HG03571 (cell line): ENCODE results near the gene OSTF1.

Experiments
- ATAC-seq: cut with Tn5 transposase; IDR thresholded peaks from one replicate; pipeline ENCODE4 v1.9.1; 2021; ENCODE audit not compliant: unreplicated experiment

The OSTF1 gene

DNA sequence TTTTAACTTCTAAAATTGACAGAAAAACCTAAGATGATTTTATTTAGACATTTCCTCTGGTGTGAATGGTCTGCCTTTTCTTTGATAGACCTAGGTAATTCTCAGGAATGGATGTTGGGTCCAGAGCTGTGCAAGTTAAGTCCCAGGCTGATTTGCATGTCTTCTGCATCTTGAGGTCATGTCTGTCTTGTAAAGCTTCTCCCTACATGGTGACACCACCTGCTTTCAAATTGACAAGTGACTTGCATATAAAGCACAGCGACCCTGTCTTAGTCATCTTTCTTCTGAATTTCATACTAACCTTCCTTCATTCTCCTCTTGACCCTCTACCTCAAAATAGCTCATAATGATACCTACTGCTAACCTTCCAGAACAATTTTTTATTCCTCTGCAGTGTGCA, 29.2 kb downstream of the OSTF1 start:
- ATAC-seq = no peak

DNA sequence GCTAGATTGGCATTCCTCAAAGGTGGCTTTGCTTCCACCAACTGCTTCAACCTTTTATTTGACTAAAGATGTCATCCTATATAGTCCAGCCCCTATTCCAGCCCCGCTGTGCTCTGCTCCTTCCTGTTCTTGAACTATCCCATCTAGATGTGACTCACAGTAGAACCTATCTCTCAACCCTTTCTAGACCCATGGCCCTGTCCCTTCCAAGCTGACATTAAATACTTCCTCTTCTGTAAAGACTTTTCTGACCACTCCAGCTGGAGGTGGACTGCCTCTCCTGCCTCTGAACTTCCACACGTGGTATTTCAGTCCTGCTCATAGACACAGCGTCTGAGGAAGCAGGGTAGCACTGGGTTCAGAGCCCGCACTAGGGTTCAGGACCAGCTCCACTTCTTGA, 32.4 kb downstream of the OSTF1 start:
- ATAC-seq = no peak

DNA sequence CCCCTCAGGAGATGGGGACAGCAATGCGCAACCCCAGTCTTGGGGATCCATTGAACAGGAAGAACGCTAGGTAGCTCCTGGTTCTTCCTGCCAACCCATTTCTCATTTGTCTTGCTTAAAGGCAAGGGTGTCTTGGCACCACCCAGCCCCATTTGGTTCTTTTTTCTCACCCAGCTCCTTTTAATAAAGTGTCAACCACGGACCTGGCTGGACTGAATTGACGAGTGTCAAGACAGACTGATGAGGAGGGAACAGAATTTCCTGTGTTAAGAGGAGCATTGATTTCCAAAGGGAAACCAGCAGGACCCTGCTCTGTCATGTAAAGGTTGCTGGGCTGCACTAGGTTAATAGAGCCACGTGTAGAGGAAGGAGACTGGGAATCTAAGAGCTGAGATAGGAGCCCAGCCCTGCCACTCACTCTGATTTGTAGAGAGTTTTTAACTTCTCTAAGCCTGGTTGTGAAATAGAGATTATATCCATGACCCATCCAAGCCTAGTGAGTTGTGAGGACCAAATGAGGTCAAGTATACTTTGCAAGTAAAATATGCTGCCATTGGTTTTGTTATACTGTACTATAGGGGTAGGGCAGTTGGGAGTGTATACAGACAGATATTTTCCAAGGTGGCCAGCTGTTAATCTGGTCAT, 33.7 kb downstream of the OSTF1 start:
- ATAC-seq = no peak

DNA sequence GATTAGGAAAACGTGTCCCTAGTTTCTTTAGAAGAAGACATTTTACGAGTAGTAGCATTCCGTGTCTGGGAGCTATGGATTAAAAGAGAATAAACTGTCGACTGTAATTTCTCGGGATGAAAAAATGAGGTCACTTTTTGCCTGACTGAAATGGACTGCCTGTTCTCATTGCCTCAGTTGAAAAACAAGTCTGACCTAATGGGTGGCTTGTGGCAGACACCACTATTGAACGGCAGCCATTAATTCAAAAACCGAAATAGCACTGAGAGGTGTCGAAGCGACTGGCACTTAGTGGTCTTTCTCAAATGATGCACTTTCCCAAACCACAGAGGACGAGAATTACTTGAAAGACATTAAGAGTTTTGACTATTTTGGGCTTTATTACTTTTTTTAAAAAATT, 35.4 kb downstream of the OSTF1 start:
- no peak for ATAC-seq

DNA sequence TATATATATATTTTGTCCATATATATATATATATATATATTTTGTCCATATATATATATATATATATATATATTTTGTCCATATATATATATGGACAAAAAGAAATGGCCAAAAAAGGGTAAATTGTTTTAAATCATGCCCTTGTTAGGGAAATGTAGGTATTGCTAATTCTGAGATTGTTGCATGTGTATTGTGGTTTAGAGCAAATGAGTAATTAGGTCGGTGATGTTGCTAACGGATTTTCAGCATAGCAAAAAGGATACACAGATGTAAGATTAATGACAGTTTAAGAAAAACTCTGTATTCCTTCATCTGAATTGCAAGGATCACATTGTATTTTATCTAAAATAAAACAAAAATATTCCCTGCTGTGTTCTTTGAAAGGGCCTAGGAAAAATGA, 40.2 kb downstream of the OSTF1 start:
- no peak for ATAC-seq

DNA sequence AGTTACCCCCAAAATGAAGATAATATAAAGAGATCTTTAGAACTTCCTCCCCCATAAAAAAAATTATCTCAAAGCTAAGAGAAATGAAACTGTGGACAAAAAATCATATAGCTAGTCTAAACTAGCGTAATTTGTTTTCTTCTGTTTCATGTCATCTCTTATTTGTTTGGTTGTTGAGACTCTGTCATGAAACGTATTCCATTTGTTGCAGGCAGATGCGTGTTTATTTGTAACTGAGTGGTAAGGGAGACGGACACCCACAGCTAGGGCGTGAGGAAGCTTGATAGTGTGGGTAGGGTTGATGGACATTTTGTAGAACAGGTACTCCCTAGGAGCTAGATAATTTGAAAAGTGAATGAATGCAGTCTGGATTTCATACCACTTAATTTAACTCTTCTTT, 41.9 kb downstream of the OSTF1 start:
- ATAC-seq = no peak

DNA sequence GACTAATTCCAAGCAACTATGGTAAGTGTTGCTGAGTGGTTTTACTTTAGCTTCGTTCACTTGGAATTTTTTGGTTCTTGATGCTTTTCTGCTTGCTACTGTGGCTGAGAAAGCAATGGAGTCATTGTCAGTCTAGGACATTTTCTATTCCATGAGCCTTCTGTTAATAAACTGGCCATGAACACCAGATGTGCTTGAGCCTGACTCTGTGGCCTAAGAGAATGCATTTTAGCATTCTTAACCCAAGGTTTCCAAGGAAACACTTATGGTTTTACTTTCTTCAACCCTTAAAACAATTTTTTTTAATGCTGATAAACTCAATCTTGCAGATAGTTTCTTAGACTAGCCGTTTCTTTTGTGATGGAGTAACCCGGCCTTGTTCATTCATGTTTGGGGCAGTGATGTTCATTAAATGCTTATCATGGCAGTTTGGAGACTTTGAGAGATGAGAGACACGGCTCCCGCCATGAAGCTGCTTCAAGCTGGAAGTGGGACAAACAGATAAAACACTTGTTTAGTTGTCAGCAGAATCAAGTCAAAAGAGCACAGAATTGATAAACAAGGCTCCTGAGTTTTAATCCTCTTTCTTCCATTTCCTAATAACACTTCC, 42.4 kb downstream of the OSTF1 start:
- no peak for ATAC-seq

DNA sequence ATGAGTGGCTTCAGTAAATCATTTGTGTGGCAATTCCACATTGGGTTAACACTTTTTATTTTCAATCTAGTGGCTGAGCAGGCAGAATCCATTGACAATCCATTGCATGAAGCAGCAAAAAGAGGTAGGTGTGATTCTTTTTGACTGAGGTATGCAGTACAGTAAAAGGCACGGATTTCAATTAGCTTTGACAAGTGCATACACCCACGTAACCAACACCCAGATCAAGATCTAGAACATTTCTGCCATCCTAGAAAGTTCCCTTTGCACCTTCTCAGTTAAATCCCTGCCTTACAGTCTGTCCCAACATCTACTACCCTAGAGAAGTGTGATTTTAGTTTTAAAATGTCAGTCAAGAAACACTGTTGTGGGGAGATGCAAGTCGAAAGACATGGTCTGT, 43.4 kb downstream of the OSTF1 start:
- ATAC-seq = no peak

DNA sequence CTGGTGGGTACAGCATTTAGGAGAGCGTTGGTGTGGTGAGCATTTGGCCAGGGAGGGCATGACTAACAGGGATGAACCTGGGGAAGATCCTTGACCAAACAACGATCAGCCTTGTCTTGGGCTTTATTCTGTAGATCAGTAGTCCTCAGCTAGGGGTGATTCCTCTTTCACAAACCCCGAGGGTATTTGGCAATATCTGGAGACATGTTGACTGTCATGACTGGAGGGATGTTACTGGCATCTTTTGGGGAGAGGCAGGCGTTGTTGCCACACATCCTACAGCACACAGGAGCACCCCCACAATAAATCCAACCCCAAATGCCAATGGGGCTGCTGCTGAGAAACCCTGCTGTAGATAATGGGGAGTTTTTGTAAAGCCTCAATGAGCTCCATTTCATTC, 43.9 kb downstream of the OSTF1 start:
- no peak for ATAC-seq

DNA sequence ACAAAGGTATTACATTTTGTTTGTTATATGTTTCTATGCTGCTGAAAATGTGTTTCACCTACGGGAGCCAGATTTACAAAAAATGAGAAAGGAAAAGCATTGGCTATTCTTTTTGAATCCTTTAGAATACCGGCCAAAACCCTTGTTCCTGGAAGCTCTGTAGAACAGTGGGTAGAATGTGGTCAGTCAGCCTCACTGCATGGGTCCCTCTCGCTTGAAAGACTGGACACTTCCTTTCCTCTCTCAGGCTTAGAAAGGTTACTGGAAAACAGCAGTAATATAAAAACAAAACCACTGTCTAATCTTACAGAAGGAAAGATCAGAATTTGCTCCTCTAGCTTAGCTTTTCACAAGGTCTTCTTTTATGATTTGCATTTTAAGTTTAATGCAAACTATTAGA, 45.1 kb downstream of the OSTF1 start:
- no peak for ATAC-seq

DNA sequence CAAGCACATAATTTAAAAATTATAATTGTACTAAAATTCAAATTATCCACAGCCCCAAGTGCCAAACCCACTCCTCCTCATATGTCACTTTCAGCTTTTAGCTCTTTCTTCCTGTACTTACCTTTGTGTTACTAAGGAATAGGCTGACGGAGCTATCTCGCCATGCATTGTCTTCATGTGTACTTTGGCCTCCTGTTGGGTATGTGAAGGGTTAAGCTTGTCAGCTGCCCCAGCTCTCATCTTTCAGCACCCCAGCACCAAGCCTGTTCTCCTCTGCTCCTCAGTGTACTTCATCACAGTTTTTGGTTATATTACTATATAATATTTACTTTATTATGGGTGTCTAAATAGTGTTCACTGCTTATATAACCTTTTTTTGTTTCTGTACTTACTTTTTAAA, 46.2 kb downstream of the OSTF1 start:
- ATAC-seq = no peak

DNA sequence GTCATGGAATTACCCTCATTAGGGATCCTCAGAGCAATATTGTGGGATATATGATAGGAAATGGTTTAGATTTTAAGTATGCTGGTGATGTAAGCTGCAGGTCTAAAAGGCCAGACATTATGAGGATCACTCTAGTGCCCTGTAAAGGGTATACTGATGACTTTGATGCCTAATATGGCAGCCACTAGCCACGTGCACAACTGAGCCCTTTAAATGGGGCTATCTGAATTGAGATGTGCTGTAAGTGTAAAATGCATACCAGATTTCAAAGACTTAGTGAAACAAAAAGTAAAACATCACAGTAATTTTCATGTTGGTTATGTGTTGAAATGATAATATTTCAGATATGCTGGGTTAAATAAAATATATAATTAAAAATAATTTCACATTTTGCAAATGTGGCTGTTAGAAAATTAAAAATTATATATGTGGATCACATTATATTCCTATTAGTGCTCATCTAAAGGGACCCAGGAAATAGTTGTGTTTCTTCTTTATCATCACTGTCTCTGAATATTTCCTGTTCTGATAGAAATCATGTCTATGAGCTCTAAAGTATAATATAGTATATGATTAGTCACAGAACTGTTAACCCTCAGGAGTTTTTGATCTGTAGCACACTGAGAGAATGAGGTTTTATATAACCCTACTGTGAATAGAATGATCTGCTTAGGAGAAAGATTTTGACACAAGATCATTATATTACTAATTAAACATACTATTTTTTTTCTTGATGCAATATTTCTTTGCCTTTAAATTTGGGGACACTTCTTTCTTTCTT, 50.1 kb downstream of the OSTF1 start:
- ATAC-seq = no peak

DNA sequence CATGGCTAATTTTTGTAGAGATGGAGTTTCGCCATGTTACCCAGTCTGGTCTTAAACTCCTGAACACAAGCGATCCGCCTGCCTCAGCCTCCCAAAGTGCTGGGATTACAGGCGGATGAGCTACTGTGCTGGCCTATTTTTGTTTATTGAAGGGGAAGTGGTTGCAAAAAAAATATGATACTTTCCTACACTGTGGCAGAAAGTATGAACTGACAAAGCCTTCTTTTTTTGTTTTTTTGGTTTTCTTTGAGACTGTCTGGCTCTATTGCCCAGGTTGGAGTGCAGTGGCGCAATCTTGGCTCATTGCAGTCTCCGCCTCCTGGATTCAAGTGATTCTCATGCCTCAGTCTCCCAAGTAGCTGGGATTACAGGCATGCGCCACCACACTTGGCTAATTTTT, 50.9 kb downstream of the OSTF1 start:
- ATAC-seq = no peak

DNA sequence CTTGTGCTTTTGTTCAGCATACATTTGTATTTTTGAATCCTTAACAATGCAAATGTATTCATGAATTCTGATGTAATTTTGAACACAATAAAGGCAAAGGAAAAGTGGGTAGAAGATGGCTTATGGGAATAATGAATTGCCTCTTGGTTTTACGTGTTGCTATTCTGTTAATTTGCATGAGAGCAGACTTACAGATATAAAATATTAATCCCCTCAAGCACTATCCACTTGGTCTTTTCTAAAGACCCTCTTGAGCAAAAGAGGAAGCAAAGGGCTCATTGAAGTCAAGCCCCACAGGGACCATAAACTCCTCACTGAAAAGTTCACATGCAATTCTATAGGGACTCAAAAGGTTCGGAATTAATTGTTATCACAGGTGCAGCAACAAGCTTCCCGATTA, 51.9 kb downstream of the OSTF1 start:
- no peak for ATAC-seq

DNA sequence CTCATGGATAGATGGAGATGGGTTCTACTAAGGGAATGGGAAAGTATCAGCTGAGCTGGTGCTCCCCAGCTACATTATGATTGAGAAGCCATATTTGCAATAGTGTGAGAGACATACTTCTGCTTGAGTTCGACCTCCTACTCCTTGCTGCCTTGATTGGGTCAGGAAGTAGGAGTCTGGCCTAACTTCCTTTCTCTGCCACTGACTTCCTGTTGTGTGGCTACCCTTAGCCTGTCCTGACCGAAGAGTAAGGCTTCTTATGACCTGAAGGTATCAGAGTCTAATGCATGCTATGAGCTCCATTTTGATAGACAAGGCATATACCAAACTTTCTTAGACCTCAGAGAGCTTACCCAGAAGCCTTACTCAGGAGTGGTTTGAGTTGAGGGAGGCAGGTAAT, 53.9 kb downstream of the OSTF1 start:
- peak; percentile 62 for ATAC-seq

DNA sequence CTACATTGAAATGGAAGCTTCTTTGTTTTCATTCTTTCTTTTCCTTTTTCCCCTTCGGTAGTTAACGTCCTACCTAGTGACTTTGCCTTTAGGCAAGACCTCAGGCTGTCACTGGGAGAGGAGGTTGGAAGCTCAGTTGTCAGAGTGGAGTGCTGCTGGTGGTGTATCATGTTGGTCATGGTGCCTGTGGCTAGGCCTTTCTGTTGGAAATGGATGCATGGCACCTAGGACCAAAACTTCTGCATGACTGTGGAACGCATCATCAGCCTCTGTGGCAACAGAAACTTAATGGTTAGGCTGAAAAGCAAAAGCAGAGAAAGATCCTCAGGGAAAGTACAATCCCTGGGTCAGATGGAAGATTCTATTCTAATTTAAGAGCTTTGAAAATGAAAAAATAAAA, 57.9 kb downstream of the OSTF1 start:
- ATAC-seq = no peak

DNA sequence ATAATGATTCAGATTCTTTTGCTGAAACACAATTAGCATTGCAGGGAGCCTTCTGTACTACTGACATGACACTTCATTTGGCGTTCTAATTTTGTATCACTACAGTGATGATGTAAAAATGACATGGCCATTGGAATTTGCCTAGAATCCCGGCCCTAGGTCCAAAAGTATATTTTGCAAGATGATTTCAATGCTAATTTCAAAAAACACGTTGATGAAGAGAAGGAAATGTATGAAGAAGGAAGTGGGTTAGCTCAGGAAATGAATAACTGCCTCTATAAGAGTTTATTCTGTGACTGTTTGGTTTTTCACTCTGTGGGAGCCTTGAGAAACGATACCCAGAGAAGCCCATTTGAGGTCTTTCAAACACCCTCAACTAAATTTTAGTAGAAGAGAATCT, 59.3 kb downstream of the OSTF1 start:
- ATAC-seq = peak; percentile 60

DNA sequence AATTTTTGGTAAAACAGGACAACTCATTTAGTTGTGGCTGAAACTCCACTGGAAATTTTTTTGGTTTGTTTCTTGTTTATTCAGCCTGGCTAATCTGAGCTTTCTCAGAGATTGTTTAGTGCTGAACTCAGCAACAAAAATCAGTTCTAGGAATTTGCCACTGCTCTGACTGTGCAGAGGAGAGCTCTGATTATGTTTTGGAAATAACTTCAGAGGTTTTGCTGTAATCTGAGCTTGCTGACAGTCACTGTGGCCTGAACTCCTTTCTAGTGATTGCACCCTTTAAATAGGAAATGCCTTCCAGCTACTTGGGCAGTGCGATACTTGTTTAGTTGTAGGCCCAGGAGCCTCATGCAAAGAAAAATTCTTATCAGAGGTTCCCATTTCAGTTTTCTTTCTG, 60.2 kb downstream of the OSTF1 start:
- no peak for ATAC-seq

DNA sequence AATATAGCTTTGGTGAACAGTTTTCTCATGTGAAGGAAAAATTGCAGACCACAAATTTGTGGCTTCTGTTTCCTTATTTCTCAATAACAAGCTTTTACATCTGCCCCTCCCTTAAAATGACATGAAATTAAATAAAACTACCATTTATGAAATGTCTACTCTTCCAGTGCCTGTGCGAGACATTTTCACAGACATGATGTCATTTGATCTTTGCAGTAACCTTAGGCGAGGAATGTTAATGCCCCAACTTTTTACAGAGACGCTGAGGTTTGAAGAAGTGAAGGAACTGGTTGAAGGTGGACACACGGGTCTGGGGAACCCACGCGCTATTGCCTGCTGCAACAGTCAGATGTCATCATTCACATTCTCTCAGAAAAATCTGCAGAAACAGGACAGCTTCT, 61.5 kb downstream of the OSTF1 start:
- no peak for ATAC-seq

DNA sequence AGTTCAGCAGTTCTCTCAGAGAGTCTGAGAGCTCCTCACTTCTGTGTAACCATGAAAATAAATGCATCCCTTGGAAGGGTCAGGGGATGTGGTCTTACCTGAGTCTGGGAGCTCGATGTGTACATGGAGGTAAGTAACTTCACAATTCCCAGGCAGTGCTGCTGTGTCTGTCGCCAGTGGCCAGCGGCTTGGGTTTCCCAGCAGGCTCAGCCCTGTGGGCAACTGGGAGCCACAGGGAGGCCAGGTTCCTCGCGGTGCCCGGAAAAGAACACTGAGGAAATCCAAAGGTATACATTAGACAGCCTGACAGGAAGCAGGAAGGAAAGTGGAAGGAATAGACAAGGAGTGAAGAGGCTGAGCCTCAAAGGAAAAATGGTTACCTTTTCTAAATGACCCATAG, 62.2 kb downstream of the OSTF1 start:
- no peak for ATAC-seq

DNA sequence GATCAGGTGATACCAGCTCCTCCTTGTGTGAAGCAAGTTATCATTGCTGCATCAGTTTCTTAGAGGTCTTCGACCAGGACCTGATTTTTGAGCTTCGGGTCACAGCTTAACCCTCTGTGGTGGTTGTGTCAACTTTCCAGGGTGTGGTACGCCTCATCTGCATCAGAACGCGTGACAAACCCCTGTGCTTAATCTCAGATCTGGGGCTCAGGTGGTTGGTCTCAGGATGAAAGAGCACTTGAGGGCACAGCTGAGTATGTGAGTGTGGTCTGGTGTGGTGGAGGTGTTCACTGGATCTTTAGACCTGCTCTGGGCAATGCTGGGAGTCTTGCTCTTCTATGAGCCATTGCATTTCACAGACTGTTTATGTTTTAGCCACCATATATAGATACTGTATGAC, 64.1 kb downstream of the OSTF1 start:
- peak; percentile 22 for ATAC-seq

DNA sequence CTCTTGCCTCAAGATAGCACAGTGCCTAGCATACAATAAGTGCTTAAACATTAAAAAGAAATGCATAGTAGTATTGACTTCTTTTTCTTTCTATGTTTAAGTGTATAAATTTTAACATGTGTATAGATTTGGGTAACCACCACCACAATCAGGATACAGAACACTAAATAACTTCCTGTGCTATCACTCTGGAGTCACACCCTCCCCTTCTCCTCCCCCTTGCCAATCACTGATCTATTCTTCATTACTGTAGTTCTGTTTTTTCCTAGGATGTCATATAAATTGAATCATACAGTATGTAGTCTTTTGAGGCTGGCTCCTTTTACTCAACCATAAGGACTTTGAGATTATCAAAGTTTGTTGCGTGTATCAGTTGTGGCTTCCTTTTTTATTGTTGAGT, 68.5 kb downstream of the OSTF1 start:
- ATAC-seq = no peak
